Astrocyte of the hippocampus (primary cell): ENCODE results near the gene TAF7.
"Not testable (repeated sequence)": the region's sequence is repeated elsewhere in the genome, so short reads cannot be mapped to it uniquely, and the experiment has no call there.

Source experiments
- DNase-seq: peaks from one replicate; pipeline ENCODE4 v3.0.0; 2011; ENCODE audit warnings: low read depth, low spot score

The TAF7 gene

GRCh38 chr5:141340781-141341354 is 20.3 kb upstream of the TAF7 start:
- DNase-seq = not testable (repeated sequence)

GRCh38 chr5:141338538-141339306 is 18.1 kb upstream of the TAF7 start, which contains the start of gene PCDHGA2:
Gene PCDHGA2 (plus strand): TSS chr5:141338760.
- DNase-seq = peak; percentile 41

DNA sequence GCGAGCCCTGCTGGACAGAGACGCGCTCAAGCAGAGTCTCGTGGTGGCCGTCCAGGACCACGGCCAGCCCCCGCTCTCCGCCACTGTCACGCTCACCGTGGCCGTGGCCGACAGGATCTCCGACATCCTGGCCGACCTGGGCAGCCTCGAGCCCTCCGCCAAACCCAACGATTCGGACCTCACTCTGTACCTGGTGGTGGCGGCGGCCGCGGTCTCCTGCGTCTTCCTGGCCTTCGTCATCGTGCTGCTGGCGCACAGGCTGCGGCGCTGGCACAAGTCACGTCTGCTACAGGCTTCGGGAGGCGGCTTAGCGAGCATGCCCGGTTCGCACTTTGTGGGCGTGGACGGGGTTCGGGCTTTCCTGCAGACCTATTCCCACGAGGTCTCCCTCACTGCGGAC is 12.0 kb upstream of the TAF7 start:
- not testable (repeated sequence) for DNase-seq

DNA sequence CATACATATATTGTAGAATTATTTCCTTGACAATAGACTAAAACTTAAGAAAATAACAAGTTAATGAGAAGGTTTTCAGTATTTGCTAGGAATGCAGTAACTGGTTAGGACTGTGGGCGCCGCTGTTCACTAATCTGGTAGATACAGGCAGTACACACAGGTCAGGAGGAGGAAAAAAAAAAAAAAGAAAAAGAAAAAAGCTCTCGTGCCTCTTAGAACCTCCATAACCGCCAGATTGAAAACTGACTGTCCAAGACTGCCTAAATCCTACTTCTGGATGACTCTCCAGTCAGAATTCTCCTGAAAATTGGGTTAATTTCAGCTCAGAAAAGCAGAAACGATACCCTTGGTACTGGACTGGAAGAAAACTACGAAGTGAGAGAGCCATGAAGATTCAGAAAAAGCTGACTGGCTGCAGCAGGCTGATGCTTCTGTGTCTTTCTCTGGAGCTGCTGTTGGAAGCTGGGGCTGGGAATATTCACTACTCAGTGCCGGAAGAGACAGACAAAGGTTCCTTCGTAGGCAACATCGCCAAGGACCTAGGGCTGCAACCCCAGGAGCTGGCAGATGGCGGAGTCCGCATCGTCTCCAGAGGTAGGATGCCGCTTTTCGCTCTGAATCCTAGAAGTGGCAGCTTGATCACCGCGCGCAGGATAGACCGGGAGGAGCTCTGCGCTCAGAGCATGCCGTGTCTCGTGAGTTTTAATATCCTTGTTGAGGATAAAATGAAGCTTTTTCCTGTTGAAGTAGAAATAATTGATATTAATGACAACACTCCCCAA is 9.9 kb upstream of the TAF7 start, which contains the start of gene PCDHGA1:
Gene PCDHGA1, plus strand, starts transcription at position 216 of the 782 bp plus-strand sequence.
- DNase-seq = peak; percentile 37

DNA sequence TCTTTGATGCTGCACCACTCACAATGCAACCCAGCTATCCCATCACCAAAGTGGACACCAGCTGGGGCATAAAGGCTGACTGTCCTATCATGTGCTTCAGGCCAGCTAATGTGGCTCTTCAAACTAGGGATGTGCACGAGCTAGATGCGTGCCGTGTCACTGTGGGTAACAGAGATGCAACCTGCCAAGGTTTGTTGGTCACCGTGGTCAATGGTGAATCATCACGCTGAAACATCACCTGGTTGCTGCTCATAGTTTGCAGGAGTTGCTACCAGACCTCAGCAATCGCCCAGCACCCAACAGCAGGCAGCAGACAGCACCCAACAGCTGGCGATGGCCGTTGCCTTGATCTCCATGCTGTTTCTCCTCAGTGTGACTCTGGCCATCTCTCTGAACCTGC is 7.6 kb upstream of the TAF7 start:
- no peak for DNase-seq

- DNase-seq = peak; percentile 83
These were observed 5.7 kb upstream of the TAF7 start for GRCh38 chr5:141326088-141326854.

- DNase-seq = no peak
These were observed 1.7 kb upstream of the TAF7 start for GRCh38 chr5:141322261-141322660.

DNA sequence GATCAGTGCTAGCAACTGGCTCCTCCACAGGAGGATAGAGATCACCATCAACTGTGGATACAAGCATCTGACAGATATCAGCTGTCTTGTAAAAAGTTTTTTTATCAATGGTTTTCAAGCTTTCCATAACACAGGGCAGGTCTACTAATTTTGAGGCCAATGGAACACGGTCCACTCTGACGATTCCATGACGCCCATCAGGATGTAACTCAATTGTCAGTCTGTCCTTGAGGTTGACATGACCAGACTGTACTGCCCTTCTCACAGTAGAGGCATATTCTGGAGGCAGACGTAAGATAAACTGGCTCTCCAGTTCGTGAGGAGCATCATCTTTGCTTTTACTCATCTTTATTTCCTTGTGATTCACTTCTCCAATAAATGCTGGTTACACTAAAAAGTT is 885 bp downstream of the TAF7 start:
- no peak for DNase-seq

DNA sequence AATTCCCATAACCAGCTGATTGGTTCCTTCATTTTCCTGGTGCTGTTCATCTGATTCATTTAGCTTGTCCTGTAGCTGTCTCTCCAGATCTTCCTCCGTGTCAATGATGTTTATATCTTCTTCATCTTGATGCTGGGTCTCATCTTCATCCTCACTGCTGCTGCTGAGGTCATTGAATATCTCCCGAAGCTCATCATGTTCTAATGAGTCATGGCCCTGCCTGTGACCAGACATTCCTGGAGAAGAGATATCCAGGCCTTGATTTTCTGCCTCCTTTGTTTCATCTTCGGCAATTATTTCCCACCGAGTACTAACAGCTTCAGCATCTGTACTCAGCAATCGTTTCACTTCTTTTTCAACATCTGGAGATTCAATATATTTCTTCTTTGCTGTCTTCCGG is 1.4 kb downstream of the TAF7 start:
- no peak for DNase-seq

DNA sequence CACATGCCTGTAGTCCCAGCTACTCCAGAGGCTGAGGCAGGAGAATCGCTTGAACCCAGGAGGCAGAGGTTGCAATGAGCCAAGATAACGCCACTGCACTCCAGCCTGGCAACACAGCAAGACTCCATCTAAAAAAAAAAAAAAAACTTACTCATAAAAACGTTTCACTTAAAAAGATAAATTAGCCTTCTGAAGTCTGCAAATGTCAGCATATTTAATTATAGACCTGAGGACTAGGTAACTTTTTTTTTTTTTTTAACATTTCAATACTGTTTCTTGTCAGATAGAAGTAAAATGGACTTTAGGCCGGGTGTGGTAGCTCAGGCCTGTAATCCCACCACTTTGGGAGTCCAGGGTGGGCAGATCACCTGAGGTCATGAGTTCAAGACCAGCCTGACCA is 3.6 kb downstream of the TAF7 start:
- DNase-seq = not testable (repeated sequence)

DNA sequence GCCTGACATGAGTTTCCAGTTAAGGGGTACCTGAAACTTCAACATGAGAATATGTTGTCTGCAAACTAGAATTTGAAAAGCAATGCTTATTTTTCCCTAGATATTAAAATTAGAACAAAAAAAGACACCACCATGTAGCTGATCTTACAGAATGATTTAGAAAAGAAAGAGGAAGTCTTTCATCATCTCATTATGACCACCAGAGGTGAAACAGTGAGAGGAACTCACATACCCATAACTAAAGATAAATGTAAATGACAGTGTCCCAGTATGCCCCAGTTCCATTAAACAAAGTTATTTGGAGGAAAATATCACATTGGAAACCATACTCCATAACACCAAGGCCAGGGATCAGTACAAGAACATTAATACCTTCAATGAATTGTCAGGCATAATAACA is 6.9 kb downstream of the TAF7 start:
- no peak for DNase-seq

DNA sequence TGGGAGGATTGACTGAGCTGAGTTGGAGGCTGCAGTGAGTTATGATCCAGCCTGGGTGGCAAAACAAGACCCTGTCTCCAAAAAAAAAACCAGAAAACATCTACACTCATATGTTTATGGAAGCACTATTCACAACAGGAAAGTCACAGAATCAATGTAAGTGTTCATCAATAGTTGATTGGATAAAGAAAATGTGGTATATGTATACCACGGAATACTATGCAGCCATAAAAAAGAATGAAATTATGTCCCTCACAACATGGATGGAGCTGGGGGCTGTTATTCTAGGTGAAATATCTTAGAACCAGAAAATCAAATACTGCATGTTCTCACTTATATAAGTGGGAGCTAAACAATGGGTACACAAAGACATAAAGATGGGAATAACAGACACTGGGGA is 14.0 kb downstream of the TAF7 start:
- DNase-seq = no peak

- no peak for DNase-seq
These were observed 16.8 kb downstream of the TAF7 start, which contains the start of gene SLC25A2 for GRCh38 chr5:141303756-141304155. Gene SLC25A2 (minus strand): TSS chr5:141304049. CDS start chr5:141303865, 184 bp downstream.

GRCh38 chr5:141298376-141298775 is 22.2 kb downstream of the TAF7 start:
- no peak for DNase-seq

DNA sequence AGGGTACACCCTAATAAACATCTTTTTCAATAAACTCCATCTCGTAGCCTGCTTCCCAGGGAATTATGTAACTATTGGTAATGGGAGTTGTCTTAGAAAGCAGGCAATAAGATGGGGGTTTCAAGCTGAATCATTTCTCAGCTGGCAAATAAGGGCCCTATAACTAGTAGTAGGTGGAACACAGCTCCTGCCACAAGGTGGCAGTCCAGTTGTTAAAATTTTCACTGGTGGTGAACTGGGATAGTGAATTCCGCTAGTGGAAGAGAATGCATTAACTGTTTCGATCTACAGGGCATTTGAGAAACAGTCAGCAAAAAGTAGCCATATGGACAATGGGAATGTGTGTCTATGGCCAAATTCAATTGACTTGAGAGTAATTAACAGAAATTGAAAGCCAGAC is 47.7 kb downstream of the TAF7 start:
- DNase-seq = no peak

DNA sequence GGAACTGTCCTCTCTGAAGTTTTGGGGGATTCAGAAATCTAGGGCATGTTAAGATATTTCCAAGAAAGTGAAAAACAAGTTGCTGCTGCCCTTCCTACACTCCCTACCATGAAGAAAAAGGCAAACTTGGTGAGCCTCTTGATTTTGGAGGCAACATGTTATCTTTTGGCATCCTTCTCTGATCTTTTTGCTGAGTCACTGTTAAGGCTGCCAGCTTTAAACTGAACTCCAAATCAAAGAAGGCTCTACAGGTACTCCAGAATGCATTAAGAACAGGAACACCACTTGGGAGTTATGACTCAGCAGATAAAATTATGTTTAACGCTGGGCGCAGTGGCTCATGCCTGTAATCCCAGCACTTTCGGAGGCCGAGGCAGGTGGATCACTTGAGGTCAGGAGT is 51.4 kb downstream of the TAF7 start:
- DNase-seq = no peak
